Endothelial cell (in vitro differentiated cells): ENCODE results near the gene TEX261. TPM values are rescaled to one million over a fixed set of nuclear protein-coding genes. Genes with fewer than 3 reads are reported as not detected.
A peak's percentile ranks its signal among the peaks of the same experiment; 100 is the strongest.

Experiments
- DNase-seq: peaks from one replicate; pipeline ENCODE4 v3.0.0; 2021; ENCODE audit warnings: low spot score
- H3K27ac Mint-ChIP-seq: one replicate; pipeline ENCODE4 v1.8.0; 2021; ENCODE audit warnings: mixed read lengths, inconsistent platforms; ENCODE audit not compliant: unreplicated experiment
- H3K27me3 Mint-ChIP-seq: one replicate; pipeline ENCODE4 v1.8.0; 2021; ENCODE audit warnings: mild to moderate bottlenecking, moderate library complexity, mixed read lengths, inconsistent platforms; ENCODE audit not compliant: unreplicated experiment
- H3K36me3 Mint-ChIP-seq: one replicate; pipeline ENCODE4 v1.8.0; 2021; ENCODE audit warnings: mild to moderate bottlenecking, low read depth, mixed read lengths, inconsistent platforms; ENCODE audit not compliant: unreplicated experiment
- H3K4me1 Mint-ChIP-seq: one replicate; pipeline ENCODE4 v1.8.0; 2021; ENCODE audit warnings: mild to moderate bottlenecking, mixed read lengths, inconsistent platforms; ENCODE audit not compliant: unreplicated experiment
- H3K4me3 Mint-ChIP-seq: one replicate; pipeline ENCODE4 v1.8.0; 2021; ENCODE audit warnings: mild to moderate bottlenecking, mixed read lengths, inconsistent platforms; ENCODE audit not compliant: unreplicated experiment
- H3K9me3 Mint-ChIP-seq: one replicate; pipeline ENCODE4 v1.8.0; 2021; ENCODE audit warnings: mixed read lengths, inconsistent platforms; ENCODE audit not compliant: unreplicated experiment
- CTCF ChIP-seq: fragments of 200-600 bp; sonication (generic); IDR thresholded peaks from one replicate; pipeline ENCODE4 v1.5.0; 2021; ENCODE audit warnings: antibody characterized with exemption; ENCODE audit not compliant: unreplicated experiment
- total RNA-seq: library from RNA; stranded (reverse); fragmentation: NEBNext Ultra II Directional; extraction: Animal tissue kit (Norgen Biotek cat#: 25700); gene quantifications from one replicate; pipeline ENCODE4 v1.2.1, GENCODE V29; 2021; ENCODE audit not compliant: unreplicated experiment

The TEX261 gene
- total RNA-seq, 1 donor from 2014 or later, result 37.1 TPM

DNA sequence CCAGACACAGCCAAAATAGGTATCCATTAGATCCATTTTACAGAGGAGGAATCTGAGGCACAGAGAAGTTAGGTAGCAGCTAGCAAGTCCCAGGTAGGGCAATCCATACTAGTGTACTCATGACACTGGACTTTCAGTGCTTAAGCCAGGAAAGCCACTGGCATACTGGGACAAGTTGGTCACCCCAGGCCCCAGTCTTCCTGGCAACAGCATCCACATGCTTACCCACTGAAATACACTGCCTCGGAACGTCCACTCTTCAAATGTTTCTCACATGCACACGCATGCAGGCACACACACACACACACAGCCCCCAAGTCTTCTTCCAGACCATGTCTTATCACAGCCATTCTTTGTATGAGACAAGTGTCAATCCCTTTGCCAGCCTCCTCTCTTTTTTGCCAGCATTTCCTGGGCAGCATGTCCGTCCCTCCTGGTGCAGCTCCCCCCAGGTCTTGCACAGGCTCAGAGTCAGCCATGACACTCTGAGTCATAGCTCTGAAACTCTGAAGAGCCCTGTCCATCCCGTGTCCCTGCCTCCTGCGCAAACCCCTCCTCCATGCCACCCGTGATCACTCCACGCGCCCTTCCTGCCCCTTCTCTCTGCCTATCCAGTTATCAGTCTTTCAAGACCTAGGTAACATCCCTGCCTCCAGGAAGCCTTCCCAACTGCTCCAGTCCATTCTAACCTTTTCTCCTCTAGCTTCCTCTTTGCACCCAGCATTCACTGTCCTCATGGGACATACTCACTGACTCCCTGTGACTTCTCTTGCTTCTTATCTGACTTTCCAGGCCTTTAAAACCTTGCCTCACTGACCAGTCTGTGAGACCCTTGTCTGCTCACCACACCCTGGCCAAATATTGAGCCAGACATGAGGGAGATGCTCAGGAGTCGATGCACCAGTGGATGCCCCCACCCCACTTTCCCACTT, 10.9 kb upstream of the TEX261 start:
- H3K4me3 Mint-ChIP-seq, result peak overlapping the region; percentile 5
- no peaks in the 10 kb centered on the region for H3K9me3 Mint-ChIP-seq
- peaks cover 7% of the 10 kb centered on the region for H3K36me3 Mint-ChIP-seq
- H3K27ac Mint-ChIP-seq, result peak overlapping the region; percentile 4
- no peak for DNase-seq
- H3K4me1 Mint-ChIP-seq, result peaks cover 3% of the 10 kb centered on the region
- no peak for TF ChIP-seq CTCF
- peaks cover 18% of the 10 kb centered on the region for H3K27me3 Mint-ChIP-seq

DNA sequence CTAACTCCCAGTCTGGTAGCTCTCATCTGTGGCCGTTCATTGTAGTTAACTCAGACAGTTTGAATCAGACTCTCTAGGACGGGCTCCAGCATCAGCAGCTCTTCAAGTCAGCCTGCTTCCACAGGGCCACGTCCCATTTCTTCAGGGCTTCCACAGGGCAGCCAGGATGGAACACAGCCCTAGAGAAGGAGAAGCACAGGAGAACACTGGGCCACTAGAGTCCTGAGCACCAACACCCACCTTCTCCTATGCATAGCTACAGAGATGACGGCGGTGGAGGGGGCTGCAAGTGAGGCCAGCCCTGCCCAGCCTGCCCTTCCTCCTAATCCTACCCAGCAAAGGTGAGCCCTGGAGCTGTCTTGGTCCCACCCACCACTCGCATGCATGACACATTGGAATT, 10.2 kb upstream of the TEX261 start:
- Mint-ChIP-seq H3K36me3 (peaks cover 7% of the 10 kb centered on the region), H3K4me1 (peaks cover 3% of the 10 kb centered on the region), H3K4me3 (no peak overlapping the region), H3K27me3 (peaks cover 18% of the 10 kb centered on the region), H3K27ac (no peak overlapping the region), H3K9me3 (no peaks in the 10 kb centered on the region)
- TF ChIP-seq CTCF, result no peak
- no peak for DNase-seq

- DNase-seq, result no peak
- H3K27ac Mint-ChIP-seq, result no peak overlapping the region
- no peak for TF ChIP-seq CTCF
These were observed 9.5 kb upstream of the TEX261 start for GRCh38 chr2:71003966-71004755.

DNA sequence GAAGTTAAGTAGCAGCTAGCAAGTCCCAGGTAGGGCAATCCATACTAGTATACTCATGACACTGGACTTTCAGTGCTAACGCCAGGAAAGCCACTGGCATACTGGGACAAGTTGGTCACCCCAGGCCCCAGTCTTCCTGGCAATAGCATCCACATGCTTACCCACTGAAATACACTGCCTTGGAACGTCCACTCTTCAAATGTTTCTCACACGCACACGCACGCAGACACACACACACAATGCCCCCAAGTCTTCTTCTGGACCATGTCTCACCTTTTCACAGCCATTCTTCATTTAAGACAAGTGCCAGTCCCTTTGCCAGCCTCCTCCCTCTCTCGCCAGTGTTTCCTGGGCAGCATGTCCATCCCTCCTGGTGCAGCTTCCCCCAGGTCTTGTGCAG, 8.7 kb upstream of the TEX261 start:
- H3K4me1 Mint-ChIP-seq, result peaks cover 13% of the 10 kb centered on the region
- no peak overlapping the region for H3K4me3 Mint-ChIP-seq

More at GRCh38 chr2:71003966-71004755, 9.5 kb upstream of the TEX261 start:
- Mint-ChIP-seq H3K4me3 (no peak overlapping the region), H3K36me3 (peaks cover 7% of the 10 kb centered on the region), H3K27me3 (peaks cover 18% of the 10 kb centered on the region), H3K4me1 (peaks cover 8% of the 10 kb centered on the region), H3K9me3 (no peaks in the 10 kb centered on the region)

More for the DNA sequence above, 8.7 kb upstream of the TEX261 start:
- Mint-ChIP-seq H3K27me3 (peaks cover 18% of the 10 kb centered on the region), H3K9me3 (no peaks in the 10 kb centered on the region), H3K27ac (peak overlapping the region; percentile 31), H3K36me3 (peaks cover 7% of the 10 kb centered on the region)
- no peak for TF ChIP-seq CTCF
- no peak for DNase-seq
